Activated CD8-positive, alpha-beta memory T cell treated with anti-CD3 and anti-CD28 coated beads for 1 hour (primary cell): Measurements from ENCODE around the gene SMAP1.

ENCODE experiments used
- DNase-seq, 2 donors: peaks; one replicate each; pipeline ENCODE4 v3.0.0-alpha.2; 2020; ENCODE audit warnings: low read depth in 1 of 2; ENCODE audit errors: extremely low read depth in 1 of 2

SMAP1 gene

GRCh38 chr6:70667711-70668498, at the start of gene SMAP1:
TSS of gene SMAP1 (plus strand) at chr6:70667883. CDS start at chr6:70668024, 141 bp downstream.
- peak; percentile 74 to 90 for DNase-seq

DNA sequence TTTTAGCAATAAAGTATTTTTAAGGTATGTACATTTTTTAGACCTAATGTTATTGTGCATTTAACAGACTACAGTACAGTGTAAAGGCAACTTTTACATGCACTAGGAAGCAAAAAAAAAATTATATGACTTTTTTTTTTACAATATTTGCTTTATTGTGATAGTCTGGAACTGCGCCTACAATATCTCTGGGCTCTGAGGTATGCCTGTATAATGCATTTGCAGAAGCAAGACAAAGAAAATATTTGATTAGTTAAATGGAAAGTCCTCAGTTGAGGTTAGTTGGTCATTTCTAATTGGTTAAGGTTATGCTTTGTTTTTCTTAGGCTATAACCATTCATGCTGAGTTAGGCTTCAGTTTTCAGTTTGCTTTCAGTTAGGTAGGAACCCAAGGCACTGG, 46.9 kb upstream of the SMAP1 start:
- DNase-seq, result no peak

DNA sequence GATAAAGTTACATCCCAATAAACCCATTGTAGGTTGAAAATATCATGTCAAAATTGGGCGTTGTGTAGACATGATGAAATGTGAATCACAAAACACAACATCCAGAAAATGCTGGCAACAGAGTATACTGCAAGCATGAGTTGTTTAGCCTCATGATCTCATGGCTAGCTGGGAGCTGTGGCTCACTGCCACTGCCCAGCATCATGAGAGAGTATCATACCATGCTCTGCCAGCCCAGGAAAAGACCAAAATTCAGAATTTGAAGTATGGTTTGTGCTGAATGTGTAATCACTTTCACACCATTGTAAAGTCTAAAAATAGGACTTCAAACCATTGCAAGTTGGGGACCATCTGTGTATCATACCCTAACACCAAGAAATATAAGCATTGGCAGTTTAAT, 45.2 kb upstream of the SMAP1 start:
- no peak for DNase-seq

DNA sequence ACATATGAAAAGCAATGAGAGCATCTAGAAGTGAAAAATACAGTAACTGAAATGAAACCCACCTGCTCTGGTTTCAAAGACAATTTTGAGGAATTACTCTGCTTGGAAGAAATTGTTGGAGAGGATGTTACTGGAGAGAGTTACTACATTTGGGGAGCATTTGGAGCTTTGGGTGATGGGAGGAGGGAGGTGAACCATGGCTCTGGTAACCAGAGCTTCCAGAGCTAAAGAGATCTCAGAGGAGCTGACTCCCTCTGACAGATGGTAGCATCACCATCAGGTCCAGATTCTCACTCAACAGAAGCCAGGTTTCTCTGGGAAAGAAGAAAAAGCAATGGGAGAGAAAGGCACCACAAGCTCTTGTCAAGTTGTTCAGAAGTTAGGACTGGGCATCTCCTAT, 42.2 kb upstream of the SMAP1 start:
- no peak for DNase-seq

- no peak for DNase-seq
Measured at GRCh38 chr6:70627500-70628254, 40.0 kb upstream of the SMAP1 start.

GRCh38 chr6:70629929-70630328, 37.8 kb upstream of the SMAP1 start:
- no peak for DNase-seq

DNA sequence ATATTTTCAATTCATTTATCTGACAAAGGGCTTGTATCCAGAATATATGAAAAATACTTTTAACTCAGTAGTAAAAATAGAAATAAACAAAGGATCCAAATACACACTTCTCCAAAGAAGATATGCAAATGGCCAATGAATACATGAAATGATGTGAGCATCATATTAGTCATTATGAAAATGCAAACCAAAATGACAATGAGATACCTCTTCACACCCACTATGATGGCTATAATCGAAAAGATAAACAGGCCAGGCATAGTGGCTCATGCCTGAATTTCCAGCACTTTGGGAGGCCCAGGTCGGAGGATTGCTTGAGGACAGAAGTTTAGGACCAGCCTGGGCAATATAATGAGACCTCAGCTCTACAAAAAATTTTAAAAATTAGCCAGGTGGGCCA, 33.8 kb upstream of the SMAP1 start:
- DNase-seq, result no peak

DNA sequence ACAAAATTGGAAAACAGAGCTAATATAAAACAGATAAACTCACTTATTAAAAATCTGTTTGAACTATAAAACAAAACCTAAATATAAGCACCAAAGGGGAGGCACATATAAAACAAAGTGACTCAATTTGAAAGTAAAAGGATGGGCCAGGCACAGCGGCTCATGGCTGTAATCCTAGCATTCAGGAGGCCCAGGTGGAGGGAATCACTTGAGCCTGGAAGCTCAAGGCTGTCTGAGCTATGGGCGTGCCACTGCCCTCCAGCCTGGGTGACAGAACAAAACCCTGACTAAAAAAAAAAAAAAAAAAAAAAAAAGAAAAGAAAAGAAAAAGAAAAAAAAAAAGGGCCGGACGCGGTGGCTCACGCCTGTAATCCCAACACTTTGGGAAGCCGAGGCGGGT, 31.1 kb upstream of the SMAP1 start:
- no peak for DNase-seq

DNA sequence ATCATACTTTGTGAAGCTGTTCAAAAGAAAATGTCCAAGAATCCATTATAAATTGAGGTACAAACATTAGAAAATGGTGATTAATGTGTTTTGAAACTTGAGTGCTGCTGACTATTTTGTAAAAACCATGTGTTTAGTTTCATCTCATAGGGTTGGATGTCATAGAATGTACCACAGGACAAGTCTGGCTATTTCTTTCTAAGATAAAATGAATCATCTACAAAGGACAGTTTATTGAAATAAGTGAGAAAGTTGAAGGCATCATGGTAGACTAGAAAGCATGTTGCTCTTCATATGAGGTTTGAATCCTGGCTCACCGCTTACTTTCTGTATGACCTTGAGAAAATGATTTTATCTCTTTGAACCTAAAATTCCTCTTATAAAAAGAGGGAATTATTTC, 29.2 kb upstream of the SMAP1 start:
- no peak for DNase-seq

- no peak for DNase-seq
Measured at GRCh38 chr6:70651326-70651905, 16.3 kb upstream of the SMAP1 start.

GRCh38 chr6:70652216-70652615, 15.5 kb upstream of the SMAP1 start:
- DNase-seq, result no peak

- no peak for DNase-seq
Measured at GRCh38 chr6:70657706-70658105, 10.0 kb upstream of the SMAP1 start.

DNA sequence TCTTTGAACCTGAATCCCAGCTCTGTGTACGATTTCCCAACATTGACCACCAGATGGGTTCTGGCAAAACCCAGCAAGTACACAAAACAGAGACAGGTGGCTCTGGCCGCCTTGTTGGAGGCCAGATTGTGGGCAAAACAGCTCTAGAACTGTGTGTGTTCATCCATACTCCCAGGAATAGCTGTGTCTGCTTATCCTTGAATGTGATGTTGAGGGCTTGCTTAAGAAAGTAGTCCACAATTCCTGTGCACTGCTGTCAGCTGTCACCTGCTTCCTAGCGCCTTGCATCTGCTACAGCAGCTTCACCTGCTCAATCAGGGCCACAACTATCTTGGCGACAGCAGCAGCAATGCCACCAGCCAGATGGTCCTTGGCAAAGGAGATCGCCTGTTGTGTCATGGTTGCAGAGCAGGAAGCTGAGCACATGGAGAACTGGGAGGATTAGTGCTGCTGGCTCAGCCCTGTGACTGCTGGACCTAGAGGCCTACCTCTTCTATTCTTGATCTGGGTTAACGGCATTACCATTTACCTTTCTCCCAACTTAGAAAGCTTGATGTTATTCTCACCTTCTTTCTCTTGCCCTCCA, 3.7 kb upstream of the SMAP1 start:
- no peak for DNase-seq

- no peak for DNase-seq
Measured at GRCh38 chr6:70666706-70667105, 977 bp upstream of the SMAP1 start.

- no peak for DNase-seq
Measured at GRCh38 chr6:70667256-70667710, 400 bp upstream of the SMAP1 start.

- DNase-seq, result peak in 1 of 2 donors; percentile 43
Measured at GRCh38 chr6:70668499-70668812, 773 bp downstream of the SMAP1 start.

GRCh38 chr6:70669133-70669532, 1.4 kb downstream of the SMAP1 start:
- no peak for DNase-seq

- no peak for DNase-seq
Measured at GRCh38 chr6:70672549-70672948, 4.9 kb downstream of the SMAP1 start.

GRCh38 chr6:70673054-70673453, 5.4 kb downstream of the SMAP1 start:
- no peak for DNase-seq

DNA sequence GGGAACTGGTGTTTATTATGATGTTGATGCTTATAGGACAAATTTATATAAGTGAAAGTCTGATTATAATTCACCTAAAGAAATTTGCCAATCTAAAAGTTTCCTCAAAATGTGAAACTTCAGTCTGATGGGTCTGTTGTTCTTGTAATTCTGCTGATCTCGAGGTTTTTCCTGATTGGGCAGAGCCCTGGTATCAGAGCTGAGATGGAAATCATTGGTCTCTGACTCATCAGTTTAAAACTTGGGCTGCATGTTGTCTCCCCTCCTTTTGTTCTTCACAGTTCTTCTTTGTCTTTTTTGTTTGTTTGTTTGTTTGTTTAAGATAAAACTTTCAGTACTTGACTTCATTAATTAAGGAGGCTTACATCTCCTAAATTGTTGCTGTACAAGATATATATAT, 5.9 kb downstream of the SMAP1 start:
- DNase-seq, result no peak

GRCh38 chr6:70675822-70676221, 8.1 kb downstream of the SMAP1 start:
- DNase-seq, result no peak

DNA sequence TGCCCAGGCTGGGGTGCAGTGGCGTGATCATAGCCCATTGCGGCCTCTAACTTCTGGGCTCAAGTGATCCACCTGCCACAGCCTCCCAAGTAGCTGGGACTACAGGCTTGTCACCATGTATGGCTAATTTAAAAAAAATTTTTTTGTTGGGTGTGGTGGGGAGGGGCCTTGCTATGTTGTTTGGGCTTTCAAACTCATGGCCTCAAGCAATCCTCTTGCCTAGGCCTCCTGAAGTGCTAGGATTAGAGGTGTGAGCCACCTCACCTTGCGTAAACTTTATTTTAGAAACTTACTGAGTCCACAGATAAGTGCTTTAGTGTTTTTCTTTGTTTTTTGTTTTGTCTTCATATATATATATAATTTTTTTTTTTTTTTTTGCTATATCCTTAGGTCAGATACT, 9.1 kb downstream of the SMAP1 start:
- DNase-seq, result no peak
